ENCODE results near the gene RAD52.

DNA sequence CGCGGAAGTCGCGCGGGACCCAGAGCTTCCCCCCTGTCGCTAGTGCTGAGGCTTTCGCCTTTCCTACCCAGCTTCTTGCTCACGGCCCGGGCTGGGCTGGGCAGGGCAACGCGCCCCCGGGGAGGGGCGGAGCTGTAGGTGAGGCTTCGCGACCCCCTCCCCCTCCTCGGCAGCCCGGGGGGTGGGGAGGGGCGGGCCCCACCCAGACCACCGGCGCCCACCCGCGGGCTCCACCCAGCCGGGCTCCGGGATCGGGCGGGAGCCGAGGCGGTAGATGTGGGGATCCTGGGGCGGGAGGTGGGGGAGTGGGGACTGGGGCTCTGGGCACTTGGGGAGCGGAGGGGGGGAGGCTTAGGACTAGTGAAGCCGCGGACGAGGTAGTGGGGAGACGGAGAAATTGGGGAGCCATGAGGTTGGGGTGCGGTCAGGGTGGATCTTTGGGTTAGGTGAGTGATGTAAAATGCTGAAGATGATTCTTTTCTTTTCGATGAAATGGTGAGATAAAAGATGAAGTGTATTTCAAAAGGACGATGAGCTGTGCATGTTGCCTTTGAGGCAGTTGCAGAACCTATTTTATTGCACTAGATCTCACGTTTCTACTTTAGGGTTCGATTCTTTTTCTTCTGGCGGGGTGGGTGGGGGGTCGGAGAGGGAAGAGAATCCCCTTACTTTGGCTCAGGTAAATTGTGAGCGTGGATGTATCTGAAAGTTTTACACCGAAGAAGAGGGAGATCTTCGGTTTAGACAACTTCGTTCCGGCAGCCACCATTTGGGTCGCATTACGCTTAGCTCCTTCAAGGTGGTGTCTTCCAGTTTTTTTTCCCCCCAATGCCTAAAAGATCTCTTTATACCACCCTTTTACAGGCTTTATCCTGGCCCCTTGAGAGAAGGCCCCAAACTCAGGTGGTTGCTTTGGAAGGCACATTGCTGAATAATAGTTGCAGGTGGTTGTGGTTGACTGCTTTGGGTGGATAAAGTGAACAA, 42.1 kb upstream of the RAD52 start:
- no peak for TF ChIP-seq EZH2 (IDR thresholded peaks at IDR 0.05; ENCODE audit: low read length, unreplicated experiment)
- no peak for TF ChIP-seq CTCF (conservative IDR thresholded peaks at IDR 0.05; ENCODE audit: low read depth, low read length)
